HEK293T (cell line): ENCODE results near the gene PPP4C.

ENCODE experiments used
- CTCF ChIA-PET: fragments of 350-600 bp; formaldehyde crosslinking; extraction: SDS; loops from one replicate; lab custom pipeline; 2021; ENCODE audit warnings: antibody characterized with exemption, inconsistent platforms; lab: Yijun Ruan, JAX
- POLR2A ChIA-PET: fragments of 350-600 bp; formaldehyde crosslinking; extraction: SDS; loops from one replicate; lab custom pipeline; 2020; ENCODE audit warnings: antibody characterized with exemption, inconsistent platforms; lab: Yijun Ruan, JAX
- DNase-seq: peaks from one replicate; pipeline ENCODE4 v3.0.0; 2012; ENCODE audit warnings: mixed read lengths; ENCODE audit errors: extremely low spot score
- ARNT ChIP-seq: fragments of 450-650 bp; IDR thresholded peaks from 2 replicates; pipeline ENCODE4 v1.6.1; 2017; ENCODE audit warnings: mild to moderate bottlenecking
- BHLHE40 ChIP-seq: fragments of 450-650 bp; IDR thresholded peaks from 2 replicates; pipeline ENCODE4 v1.6.1; 2016; ENCODE audit warnings: mild to moderate bottlenecking, moderate library complexity, borderline replicate concordance
- CTBP1 ChIP-seq: fragments of 450-650 bp; IDR thresholded peaks from 2 replicates; pipeline ENCODE4 v1.6.1; 2016; ENCODE audit warnings: borderline replicate concordance
- ELF4 ChIP-seq: fragments of 450-650 bp; IDR thresholded peaks from 2 replicates; pipeline ENCODE4 v1.6.1; 2017; ENCODE audit warnings: antibody characterized with exemption
- FOXA1 ChIP-seq: fragments of 450-650 bp; IDR thresholded peaks from 2 replicates; pipeline ENCODE4 v1.6.1; 2016; ENCODE audit warnings: mild to moderate bottlenecking
- FOXK2 ChIP-seq: fragments of 450-650 bp; IDR thresholded peaks from 2 replicates; pipeline ENCODE4 v1.6.1; 2016; ENCODE audit warnings: mild to moderate bottlenecking
- FOXM1 ChIP-seq: fragments of 450-650 bp; IDR thresholded peaks from 2 replicates; pipeline ENCODE4 v1.6.1; 2017; ENCODE audit warnings: mild to moderate bottlenecking, borderline replicate concordance
- HDGF ChIP-seq: fragments of 450-650 bp; IDR thresholded peaks from 2 replicates; pipeline ENCODE4 v1.6.1; 2017; ENCODE audit warnings: antibody characterized with exemption, borderline replicate concordance
- L3MBTL2 ChIP-seq: fragments of 450-650 bp; conservative IDR thresholded peaks from 2 replicates; pipeline ENCODE4 v1.6.1; 2016; ENCODE audit warnings: mild to moderate bottlenecking
- LEF1 ChIP-seq: fragments of 450-650 bp; IDR thresholded peaks from 2 replicates; pipeline ENCODE4 v1.6.1; 2017; ENCODE audit warnings: mild to moderate bottlenecking, borderline replicate concordance
- NFRKB ChIP-seq: fragments of 450-650 bp; IDR thresholded peaks from 2 replicates; pipeline ENCODE4 v1.6.1; 2016; ENCODE audit warnings: mild to moderate bottlenecking, moderate library complexity
- PKNOX1 ChIP-seq: fragments of 450-650 bp; IDR thresholded peaks from 2 replicates; pipeline ENCODE4 v1.6.1; 2016
- SP1 ChIP-seq: fragments of 450-650 bp; IDR thresholded peaks from 2 replicates; pipeline ENCODE4 v1.6.1; 2017
- SUZ12 ChIP-seq: fragments of 450-650 bp; IDR thresholded peaks from 2 replicates; pipeline ENCODE4 v1.6.1; 2016; ENCODE audit warnings: mild to moderate bottlenecking
- TARDBP ChIP-seq: fragments of 450-650 bp; IDR thresholded peaks from 2 replicates; pipeline ENCODE4 v1.6.1; 2016
- ZNF384 ChIP-seq: fragments of 450-650 bp; IDR thresholded peaks from 2 replicates; pipeline ENCODE4 v1.6.1; 2016

Gene PPP4C

GRCh38 chr16:30084816-30085159 is 9.0 kb downstream of the PPP4C start:
- no peak for DNase-seq
- TF ChIP-seq L3MBTL2: no peak
- no peak for TF ChIP-seq HDGF
- TF ChIP-seq FOXM1: no peak
- no peak for TF ChIP-seq NFRKB
- TF ChIP-seq LEF1: no peak
- ChIA-PET CTCF (no interaction called here), POLR2A (interaction anchor here (2.2 kb wide), 1 partner anchor 19 kb away, joined by 9 read pairs; the partner anchor contains the start of gene ALDOA)

GRCh38 chr16:30085247-30085646 is 9.5 kb downstream of the PPP4C start:
- CTCF ChIA-PET: no interaction called here
- no peak for TF ChIP-seq BHLHE40
- no peak for TF ChIP-seq CTBP1
- no peak for TF ChIP-seq FOXA1
- no peak for TF ChIP-seq ARNT
- no peak for TF ChIP-seq NFRKB
- POLR2A ChIA-PET: interaction anchor here (2.2 kb wide), 1 partner anchor 20 kb away, joined by 9 read pairs; the partner anchor contains the start of gene ALDOA
- DNase-seq: no peak

- CTCF ChIA-PET: no interaction called here
- no peak for TF ChIP-seq ARNT
- TF ChIP-seq FOXA1: no peak
- no peak for TF ChIP-seq PKNOX1
- TF ChIP-seq BHLHE40: no peak
- no peak for TF ChIP-seq L3MBTL2
- TF ChIP-seq ELF4: no peak
- POLR2A ChIA-PET: no interaction called here
- no peak for DNase-seq
These were observed 10.0 kb downstream of the PPP4C start for GRCh38 chr16:30085820-30086219.

- no peak for DNase-seq
- CTCF ChIA-PET: no interaction called here
- POLR2A ChIA-PET: interaction anchor here (1.3 to 1.4 kb wide), 2 partner anchors 12 to 21 kb away, joined by 3 read pairs; partner anchors contain the start of gene ALDOA
- TF ChIP-seq ZNF384 (no peak), ARNT (no peak), BHLHE40 (no peak), L3MBTL2 (no peak), ELF4 (no peak), FOXA1 (no peak)
These were observed 10.7 kb downstream of the PPP4C start for GRCh38 chr16:30086291-30087140.

- DNase-seq: no peak
- POLR2A ChIA-PET: interaction anchor here (1.3 to 1.4 kb wide), 2 partner anchors 12 to 22 kb away, joined by 3 read pairs; partner anchors contain the start of gene ALDOA
- CTCF ChIA-PET: interaction anchor here (0.6 to 1.0 kb wide), 2 partner anchors 24 to 333 kb away, joined by 3 to 4 read pairs; no protein-coding TSS in a partner anchor
- TF ChIP-seq L3MBTL2 (no peak), CTBP1 (no peak), FOXK2 (no peak), NFRKB (no peak), ARNT (no peak), HDGF (no peak), ELF4 (no peak), ZNF384 (peak; percentile 79)
These were observed 11.5 kb downstream of the PPP4C start for GRCh38 chr16:30087181-30087898.

- DNase-seq: no peak
- CTCF ChIA-PET: interaction anchor here (1.0 kb wide), 1 partner anchor 23 kb away, joined by 3 read pairs; no protein-coding TSS in a partner anchor
These were observed 12.5 kb downstream of the PPP4C start for GRCh38 chr16:30088237-30088831.

More at GRCh38 chr16:30088237-30088831, 12.5 kb downstream of the PPP4C start:
- no peak for TF ChIP-seq ZNF384
- TF ChIP-seq TARDBP: no peak
- TF ChIP-seq PKNOX1: no peak
- TF ChIP-seq NFRKB: no peak
- TF ChIP-seq SUZ12: no peak
- no peak for TF ChIP-seq FOXM1
- no peak for TF ChIP-seq BHLHE40
- TF ChIP-seq CTBP1: no peak
- TF ChIP-seq ELF4: no peak
- TF ChIP-seq FOXK2: no peak
- TF ChIP-seq ARNT: no peak
- TF ChIP-seq LEF1: no peak
- no peak for TF ChIP-seq FOXA1
- no peak for TF ChIP-seq L3MBTL2
- TF ChIP-seq HDGF: no peak
- TF ChIP-seq SP1: no peak
- POLR2A ChIA-PET: interaction anchor here (1.0 to 1.4 kb wide), 4 partner anchors 12 to 30 kb away, joined by 3 to 5 read pairs (median 4); partner anchors contain the start of genes ALDOA and PPP4C
